Erythroblast (primary cell): ENCODE measurements around the gene NUAK1.

Experiments
- GATA1 ChIP-seq: IDR thresholded peaks from 2 replicates; pipeline ENCODE4 v1.6.1; 2011; ENCODE audit warnings: low read depth, mild to moderate bottlenecking, control low read depth, low read length, moderate library complexity
- POLR2A ChIP-seq: IDR thresholded peaks from 2 replicates; pipeline ENCODE4 v1.6.1; 2011; ENCODE audit warnings: mild to moderate bottlenecking, low read length

DNA sequence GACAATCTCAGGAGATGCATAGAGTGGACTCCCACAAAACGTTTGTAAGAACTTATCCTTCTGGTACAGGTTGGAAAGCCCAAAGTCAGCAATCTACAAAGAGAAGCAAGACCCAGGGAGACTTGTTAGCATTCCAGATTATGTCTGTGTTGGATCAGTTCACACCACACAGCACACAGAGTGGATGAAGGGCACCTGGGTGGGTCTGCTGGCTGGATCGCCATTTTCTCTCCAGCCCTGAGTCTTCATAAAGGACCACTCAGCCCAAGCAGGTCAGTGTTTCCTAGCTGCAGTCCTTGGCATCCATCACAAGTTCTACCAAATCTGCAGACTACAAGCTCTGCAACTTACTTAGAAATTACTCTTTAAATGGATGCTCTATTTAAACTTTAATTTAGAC lies 66.0 kb downstream of the NUAK1 start:
- no peak for TF ChIP-seq POLR2A
- no peak for TF ChIP-seq GATA1
